Fibroblast of upper back skin (primary cell): ENCODE results near the gene SLC49A3.
"Not testable (repeated sequence)": the region's sequence is repeated elsewhere in the genome, so short reads cannot be mapped to it uniquely, and the experiment has no call there.

Experiments
- DNase-seq: peaks from one replicate; pipeline ENCODE4 v3.0.0-alpha.2; 2013

SLC49A3 gene

GRCh38 chr4:721261-722168 is 32.6 kb upstream of the SLC49A3 start:
- DNase-seq = no peak

- no peak for DNase-seq
These were observed 31.3 kb upstream of the SLC49A3 start for GRCh38 chr4:720111-720860.

GRCh38 chr4:718460-718859 is 29.5 kb upstream of the SLC49A3 start:
- no peak for DNase-seq

GRCh38 chr4:717601-718320 is 28.8 kb upstream of the SLC49A3 start:
- DNase-seq = no peak

GRCh38 chr4:714087-714486 is 25.1 kb upstream of the SLC49A3 start:
- no peak for DNase-seq

- no peak for DNase-seq
These were observed 24.1 kb upstream of the SLC49A3 start for GRCh38 chr4:712916-713632.

GRCh38 chr4:712093-712492 is 23.1 kb upstream of the SLC49A3 start:
- no peak for DNase-seq

GRCh38 chr4:710916-711315 is 22.0 kb upstream of the SLC49A3 start:
- no peak for DNase-seq

GRCh38 chr4:710116-710515 is 21.2 kb upstream of the SLC49A3 start:
- DNase-seq = no peak

- no peak for DNase-seq
These were observed 20.4 kb upstream of the SLC49A3 start for GRCh38 chr4:709348-709747.

- no peak for DNase-seq
These were observed 19.6 kb upstream of the SLC49A3 start for GRCh38 chr4:708631-708933.

- DNase-seq = no peak
These were observed 19.1 kb upstream of the SLC49A3 start for GRCh38 chr4:707929-708630.

- DNase-seq = no peak
These were observed 18.1 kb upstream of the SLC49A3 start for GRCh38 chr4:706834-707598.

- not testable (repeated sequence) for DNase-seq
These were observed 17.2 kb upstream of the SLC49A3 start for GRCh38 chr4:706083-706633.

- DNase-seq = peak; percentile 94
These were observed 16.5 kb upstream of the SLC49A3 start, which contains the start of gene PCGF3 for GRCh38 chr4:705278-706082. TSS of gene PCGF3 (plus strand) at chr4:705832. CDS start at chr4:733681, 27,849 bp downstream.

GRCh38 chr4:704971-705277 is 16.0 kb upstream of the SLC49A3 start:
- no peak for DNase-seq

GRCh38 chr4:704198-704891 is 15.4 kb upstream of the SLC49A3 start:
- no peak for DNase-seq

GRCh38 chr4:703336-704197 is 14.6 kb upstream of the SLC49A3 start:
- no peak for DNase-seq

- no peak for DNase-seq
These were observed 13.7 kb upstream of the SLC49A3 start for GRCh38 chr4:702618-703048.
